Transverse colon (tissue), 4 donors: ENCODE measurements around the gene TACC2. TPM values are rescaled to one million over a fixed set of nuclear protein-coding genes. Genes with fewer than 3 reads are reported as not detected.

Source experiments
- DNase-seq: peaks from one replicate; pipeline ENCODE4 v3.0.0-alpha.2; 2019
- H3K27ac ChIP-seq, 4 donors: fragments of 200-600 bp; sonication (generic); 2 replicates each; pipeline ENCODE4 v1.5.1; 2016 to 2018; ENCODE audit warnings: inconsistent platforms in 4 of 4
- H3K27me3 ChIP-seq: fragments of 200-600 bp; sonication (generic); 2 replicates; pipeline ENCODE4 v1.5.1; 2017; ENCODE audit warnings: inconsistent platforms
- H3K36me3 ChIP-seq, 4 donors: fragments of 200-600 bp; sonication (generic); 2 replicates each; pipeline ENCODE4 v1.5.1; 2017 to 2019; ENCODE audit warnings: inconsistent platforms in 4 of 4
- H3K4me1 ChIP-seq, 4 donors: fragments of 200-600 bp; sonication (generic); 2 replicates each; pipeline ENCODE4 v1.5.1; 2017 to 2020; ENCODE audit warnings: inconsistent platforms in 4 of 4
- H3K4me3 ChIP-seq, 4 donors: fragments of 200-600 bp; sonication (generic); 1 replicate in 1 of 4; 2 replicates in 3 of 4; pipeline versions ENCODE4 v1.5.1 to v1.6.1; 2017 to 2019; ENCODE audit warnings: inconsistent platforms in 4 of 4
- H3K9me3 ChIP-seq, 2 donors: fragments of 200-600 bp; sonication (generic); 2 replicates each; pipeline ENCODE4 v1.5.1; 2017 to 2019; ENCODE audit warnings: inconsistent platforms in 2 of 2
- EP300 ChIP-seq: sonication (generic); formaldehyde crosslinking; IDR thresholded peaks from one replicate; pipeline ENCODE4 v1.6.1; 2017; ENCODE audit warnings: antibody characterized with exemption, low read depth
- POLR2A ChIP-seq: fragments of 450-650 bp; IDR thresholded peaks from one replicate; pipeline ENCODE4 v1.6.1; 2016; ENCODE audit warnings: antibody characterized with exemption, mild to moderate bottlenecking, moderate library complexity
- POLR2AphosphoS5 ChIP-seq, 3 donors: sonication (generic); formaldehyde crosslinking; IDR thresholded peaks; one replicate each; pipeline ENCODE4 v1.6.1; 2016; ENCODE audit warnings: antibody characterized with exemption in 3 of 3
- WGBS, 2 donors: methylation state at CpG; one replicate each; pipeline ENCODE4 v1.1.5; 2018; ENCODE audit warnings: low coverage in 1 of 2; 5-methylcytosine and 5-hydroxymethylcytosine counted together
- in situ Hi-C, 4 donors: fragments of 200-750 bp; cut with MboI; loops; one replicate each; pipeline versions ENCODE4 v1.15.0 to v1.15.1; 2017; ENCODE audit warnings: low sequenced_read_pairs in 3 of 4, low pct_ligation_motif_present in 1 of 4, low pct_unique_long_range_greater_than_20kb in 1 of 4
- intact Hi-C: fragments of 100-400 bp; cut with DNase I; formaldehyde crosslinking; loops from one replicate; pipeline ENCODE4 v1.15.1; 2023; ENCODE audit warnings: low total_unique reads
- total RNA-seq, 4 donors: library from RNA; depleted of rRNA; stranded (reverse); fragments of >200 nt; gene quantifications; one replicate each; pipeline ENCODE4 v1.1.0, GENCODE V29; 2016
- TF ChIP-seq, protein P1 (sequence below), 5 experiments: fragments of 200-600 bp in 3 of 5; fragments of 450-650 bp in 2 of 5; sonication (generic) in 3 of 5; IDR thresholded peaks; 1 replicate in 2 of 5; 2 replicates in 3 of 5; pipeline ENCODE4 v1.5.1; 2016 to 2017; ENCODE audit warnings: antibody characterized with exemption in 5 of 5, inconsistent platforms in 3 of 5, mild to moderate bottlenecking in 2 of 5, moderate library complexity in 1 of 5

Gene TACC2
- total RNA-seq, 4 donors from 2014 or later, result 65.9 to 178 (median 101) TPM

DNA sequence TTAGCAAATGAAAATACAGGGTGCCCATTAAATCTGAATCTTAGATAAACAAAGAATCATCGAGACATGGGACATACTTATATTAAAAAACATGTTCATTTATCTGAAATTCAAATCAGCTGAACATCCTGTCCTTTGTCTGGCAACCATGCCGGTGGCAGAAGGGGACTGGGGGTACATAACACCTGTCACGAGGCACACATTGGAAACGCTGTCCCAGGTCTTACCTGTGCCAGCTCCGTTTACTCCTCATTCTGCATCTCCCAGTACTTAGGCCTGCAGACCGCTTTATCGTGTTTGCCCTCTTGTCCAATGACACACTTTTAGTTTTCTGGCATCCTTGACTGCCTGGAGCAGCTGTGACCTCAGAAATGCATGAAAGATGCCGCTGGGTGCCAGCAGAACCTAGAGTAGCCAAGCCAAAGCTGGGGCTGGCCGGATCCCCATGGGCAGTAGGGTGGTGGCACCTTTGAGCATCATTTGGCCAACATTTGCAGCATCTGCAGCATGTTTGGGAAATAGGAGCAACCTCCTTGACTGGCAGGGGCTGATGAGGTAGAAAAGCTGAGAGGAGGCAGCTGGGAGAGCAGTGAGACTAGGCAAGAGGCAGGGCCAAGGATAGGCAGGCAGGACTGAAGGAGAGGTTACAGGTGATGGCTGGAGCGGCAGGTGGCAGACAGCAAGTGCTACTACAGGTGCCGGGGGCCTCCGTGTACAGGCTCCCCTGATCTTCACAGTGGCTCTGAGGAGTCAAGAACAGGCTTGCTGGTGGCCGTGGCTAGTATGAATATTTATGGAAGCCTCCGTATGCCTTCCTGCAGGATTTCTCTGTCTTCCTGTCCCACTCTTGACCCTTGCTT is 219.8 kb downstream of the TACC2 start:
- H3K36me3 ChIP-seq, result no peaks in the 10 kb centered on the region
- H3K4me3 ChIP-seq, result no peak overlapping the region
- no peak for DNase-seq
- in situ Hi-C loops, result no loop called here
- no peaks in the 10 kb centered on the region for H3K4me1 ChIP-seq
- TF ChIP-seq POLR2AphosphoS5 (IDR thresholded peaks at IDR 0.05) (no peak), POLR2A (no peak), EP300 (no peak)
- TF ChIP-seq, protein P1, sequence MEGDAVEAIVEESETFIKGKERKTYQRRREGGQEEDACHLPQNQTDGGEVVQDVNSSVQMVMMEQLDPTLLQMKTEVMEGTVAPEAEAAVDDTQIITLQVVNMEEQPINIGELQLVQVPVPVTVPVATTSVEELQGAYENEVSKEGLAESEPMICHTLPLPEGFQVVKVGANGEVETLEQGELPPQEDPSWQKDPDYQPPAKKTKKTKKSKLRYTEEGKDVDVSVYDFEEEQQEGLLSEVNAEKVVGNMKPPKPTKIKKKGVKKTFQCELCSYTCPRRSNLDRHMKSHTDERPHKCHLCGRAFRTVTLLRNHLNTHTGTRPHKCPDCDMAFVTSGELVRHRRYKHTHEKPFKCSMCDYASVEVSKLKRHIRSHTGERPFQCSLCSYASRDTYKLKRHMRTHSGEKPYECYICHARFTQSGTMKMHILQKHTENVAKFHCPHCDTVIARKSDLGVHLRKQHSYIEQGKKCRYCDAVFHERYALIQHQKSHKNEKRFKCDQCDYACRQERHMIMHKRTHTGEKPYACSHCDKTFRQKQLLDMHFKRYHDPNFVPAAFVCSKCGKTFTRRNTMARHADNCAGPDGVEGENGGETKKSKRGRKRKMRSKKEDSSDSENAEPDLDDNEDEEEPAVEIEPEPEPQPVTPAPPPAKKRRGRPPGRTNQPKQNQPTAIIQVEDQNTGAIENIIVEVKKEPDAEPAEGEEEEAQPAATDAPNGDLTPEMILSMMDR (IDR thresholded peaks at IDR 0.05), result no peak
- H3K27me3 ChIP-seq, result no peaks in the 10 kb centered on the region
- H3K9me3 ChIP-seq, result no peaks in the 10 kb centered on the region
- intact Hi-C loops, result no loop called here
- no peak overlapping the region for H3K27ac ChIP-seq
- WGBS, 2 donors, result 83 to 88% methylated on average over 9 to 14 of the region's 14 CpGs

DNA sequence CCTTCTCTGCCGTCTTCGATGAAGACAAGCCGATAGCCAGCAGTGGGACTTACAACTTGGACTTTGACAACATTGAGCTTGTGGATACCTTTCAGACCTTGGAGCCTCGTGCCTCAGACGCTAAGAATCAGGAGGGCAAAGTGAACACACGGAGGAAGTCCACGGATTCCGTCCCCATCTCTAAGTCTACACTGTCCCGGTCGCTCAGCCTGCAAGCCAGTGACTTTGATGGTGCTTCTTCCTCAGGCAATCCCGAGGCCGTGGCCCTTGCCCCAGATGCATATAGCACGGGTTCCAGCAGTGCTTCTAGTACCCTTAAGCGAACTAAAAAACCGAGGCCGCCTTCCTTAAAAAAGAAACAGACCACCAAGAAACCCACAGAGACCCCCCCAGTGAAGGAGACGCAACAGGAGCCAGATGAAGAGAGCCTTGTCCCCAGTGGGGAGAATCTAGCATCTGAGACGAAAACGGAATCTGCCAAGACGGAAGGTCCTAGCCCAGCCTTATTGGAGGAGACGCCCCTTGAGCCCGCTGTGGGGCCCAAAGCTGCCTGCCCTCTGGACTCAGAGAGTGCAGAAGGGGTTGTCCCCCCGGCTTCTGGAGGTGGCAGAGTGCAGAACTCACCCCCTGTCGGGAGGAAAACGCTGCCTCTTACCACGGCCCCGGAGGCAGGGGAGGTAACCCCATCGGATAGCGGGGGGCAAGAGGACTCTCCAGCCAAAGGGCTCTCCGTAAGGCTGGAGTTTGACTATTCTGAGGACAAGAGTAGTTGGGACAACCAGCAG is 221.7 kb downstream of the TACC2 start:
- no peak for DNase-seq
- H3K36me3 ChIP-seq, result no peaks in the 10 kb centered on the region
- in situ Hi-C loops, result no loop called here
- no peak for TF ChIP-seq POLR2A
- no peak for TF ChIP-seq POLR2AphosphoS5 (IDR thresholded peaks at IDR 0.05)
- TF ChIP-seq, protein P1 (IDR thresholded peaks at IDR 0.05), result no peak
- no peak for TF ChIP-seq EP300
- no peaks in the 10 kb centered on the region for H3K27me3 ChIP-seq
- H3K27ac ChIP-seq, result no peak overlapping the region
- H3K4me1 ChIP-seq, result no peaks in the 10 kb centered on the region
- H3K9me3 ChIP-seq, result no peaks in the 10 kb centered on the region
- intact Hi-C loops, result no loop called here
- WGBS, 2 donors, result 96 to 100% methylated on average over 1 to 26 of the region's 30 CpGs
- no peak overlapping the region for H3K4me3 ChIP-seq

DNA sequence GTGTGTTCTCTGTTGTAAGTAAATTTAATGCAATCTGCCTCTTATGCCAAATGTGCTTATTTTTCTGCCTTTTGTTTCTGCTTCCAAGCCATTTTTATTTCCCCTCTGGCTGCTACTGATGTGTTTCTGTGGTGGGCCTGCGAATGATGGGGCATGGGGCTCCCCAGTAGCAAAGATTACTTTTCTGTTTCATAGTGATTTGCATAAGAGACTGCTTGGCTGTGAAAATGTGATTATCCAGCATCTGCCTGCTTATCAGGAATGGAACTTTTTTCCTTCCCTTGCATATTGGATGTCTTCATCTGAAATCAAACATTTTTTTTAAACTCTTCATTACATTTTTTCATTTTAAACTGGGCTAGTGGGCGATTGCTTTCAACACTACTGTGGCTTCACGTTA is 224.4 kb downstream of the TACC2 start:
- H3K27me3 ChIP-seq, result no peaks in the 10 kb centered on the region
- H3K9me3 ChIP-seq, result no peaks in the 10 kb centered on the region
- peaks cover 0 to 16% (median 2%) of the 10 kb centered on the region in 4 donors for H3K36me3 ChIP-seq
- H3K27ac ChIP-seq, result no peak overlapping the region
- no peak for DNase-seq
- 87 to 88% methylated on average over 3 of the region's 3 CpGs for WGBS, 2 donors
- TF ChIP-seq EP300 (no peak), POLR2AphosphoS5 (IDR thresholded peaks at IDR 0.05) (no peak), POLR2A (no peak)
- intact Hi-C loops (no loop called here), in situ Hi-C loops (no loop called here)
- H3K4me1 ChIP-seq, result no peaks in the 10 kb centered on the region
- no peak overlapping the region for H3K4me3 ChIP-seq

DNA sequence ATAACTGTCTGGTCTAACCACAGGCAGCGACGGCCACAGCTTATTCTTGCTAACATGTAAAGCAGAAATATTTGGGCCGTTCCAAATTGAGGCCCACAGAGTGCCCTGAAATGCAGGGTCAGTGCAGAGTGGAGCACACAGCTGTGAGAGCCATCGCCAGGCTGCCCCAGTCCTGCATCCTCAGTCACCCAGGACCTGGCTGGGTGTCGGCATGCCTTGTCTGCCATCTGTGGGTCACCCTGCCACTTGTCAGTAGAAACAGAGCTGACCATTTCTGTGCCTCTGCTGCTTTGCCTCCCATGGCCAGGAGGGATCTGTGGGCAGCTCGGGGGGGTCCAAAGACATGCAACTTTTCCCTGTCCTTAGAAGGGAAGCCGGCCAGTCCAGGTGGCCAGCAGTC is 224.8 kb downstream of the TACC2 start:
- 79 to 86% methylated on average over 5 to 7 of the region's 7 CpGs for WGBS, 2 donors
- no peak for DNase-seq
- TF ChIP-seq POLR2AphosphoS5 (IDR thresholded peaks at IDR 0.05), result no peak
- TF ChIP-seq EP300, result no peak
- TF ChIP-seq, protein P1 (IDR thresholded peaks at IDR 0.05), result no peak
- TF ChIP-seq POLR2A, result no peak
- in situ Hi-C loops (no loop called here), intact Hi-C loops (no loop called here)
- Histone ChIP-seq H3K4me1 (no peaks in the 10 kb centered on the region), H3K36me3 (peaks cover 0 to 20% (median 3%) of the 10 kb centered on the region in 4 donors), H3K27ac (no peak overlapping the region), H3K9me3 (no peaks in the 10 kb centered on the region), H3K27me3 (no peaks in the 10 kb centered on the region), H3K4me3 (no peak overlapping the region)
